HG03280 (cell line): ENCODE results near the gene TEX50.
"Not testable (repeated sequence)": the region's sequence is repeated elsewhere in the genome, so short reads cannot be mapped to it uniquely, and the experiment has no call there.

Source experiments
- ATAC-seq: cut with Tn5 transposase; IDR thresholded peaks from one replicate; pipeline ENCODE4 v1.9.1; 2021; ENCODE audit warnings: mild to moderate bottlenecking, moderate library complexity; ENCODE audit not compliant: unreplicated experiment

The TEX50 gene

GRCh38 chr1:173661763-173662162 is 26.6 kb downstream of the TEX50 start:
- no peak for ATAC-seq

- no peak for ATAC-seq
These were observed 28.0 kb downstream of the TEX50 start for GRCh38 chr1:173663159-173663558.

GRCh38 chr1:173666646-173667045 is 31.5 kb downstream of the TEX50 start:
- no peak for ATAC-seq

- ATAC-seq = no peak
These were observed 34.4 kb downstream of the TEX50 start, which contains the start of gene ANKRD45 for GRCh38 chr1:173669491-173669941. ANKRD45 (minus strand) TSS chr1:173669851; CDS start chr1:173659418, 10,433 bp downstream.

- not testable (repeated sequence) for ATAC-seq
These were observed 39.4 kb downstream of the TEX50 start for GRCh38 chr1:173674496-173674895.

GRCh38 chr1:173680152-173680551 is 45.0 kb downstream of the TEX50 start:
- ATAC-seq = not testable (repeated sequence)

GRCh38 chr1:173682184-173682583 is 47.0 kb downstream of the TEX50 start:
- ATAC-seq = no peak

GRCh38 chr1:173683838-173684237 is 48.7 kb downstream of the TEX50 start:
- not testable (repeated sequence) for ATAC-seq

- not testable (repeated sequence) for ATAC-seq
These were observed 50.0 kb downstream of the TEX50 start for GRCh38 chr1:173685121-173685520.
